Measurements from ENCODE around the gene FCGR3A.
"Not testable (repeated sequence)": the region's sequence is repeated elsewhere in the genome, so short reads cannot be mapped to it uniquely, and the experiment has no call there.

The FCGR3A gene

DNA sequence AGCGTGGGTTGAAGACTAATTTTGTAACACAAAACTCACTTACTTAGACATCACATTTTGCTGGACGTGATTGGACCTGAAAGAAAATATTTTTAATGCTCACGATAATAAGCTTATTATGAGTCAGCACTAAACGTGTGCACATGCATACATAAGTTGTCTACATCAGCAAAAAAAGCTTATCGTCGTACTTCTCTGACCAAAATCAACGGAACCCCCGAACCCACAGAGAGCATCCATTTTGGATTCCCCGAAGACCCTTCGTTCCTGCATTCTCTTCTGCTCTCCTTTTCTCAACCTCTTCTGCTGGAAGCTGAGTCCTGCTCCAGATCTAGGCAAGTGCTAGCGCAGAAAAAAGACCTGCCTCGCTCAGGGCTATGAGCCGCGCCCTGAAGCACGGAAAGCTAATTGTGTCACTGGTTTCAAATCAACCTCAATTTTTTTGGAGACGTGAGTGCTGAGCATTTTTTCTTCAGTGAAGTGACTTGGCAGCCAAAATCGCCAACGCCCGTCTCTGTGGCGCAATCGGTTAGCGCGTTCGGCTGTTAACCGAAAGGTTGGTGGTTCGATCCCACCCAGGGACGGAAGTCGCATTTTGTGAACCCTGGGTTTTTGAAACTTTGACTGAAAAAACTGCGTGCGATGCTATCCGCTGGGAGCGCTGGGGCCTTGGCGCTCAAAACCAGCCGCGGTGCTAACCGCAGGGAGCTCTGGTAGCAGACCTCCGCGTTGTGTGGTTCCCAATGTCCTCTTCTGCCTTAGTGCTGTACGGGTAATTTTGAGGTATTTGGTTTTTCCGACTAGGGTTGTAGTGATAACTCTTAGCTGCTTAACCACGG, 9.7 kb downstream of the FCGR3A start:
- Histone ChIP-seq H3K27ac (ENCODE audit: poor library complexity, severe bottlenecking) (peak overlapping the region; percentile 25), H3K4me3 (ENCODE audit: severe bottlenecking) (peak overlapping the region; percentile 40)
- not testable (repeated sequence) for DNase-seq (ENCODE audit: low spot score); H3K4me1 ChIP-seq (ENCODE audit: insufficient read depth, poor library complexity, severe bottlenecking); H3K36me3 ChIP-seq (ENCODE audit: low read depth); H3K9me3 ChIP-seq (ENCODE audit: severe bottlenecking); H3K27me3 ChIP-seq (ENCODE audit: insufficient read depth, poor library complexity, severe bottlenecking)
- peak; percentile 78 for ATAC-seq (ENCODE audit: low read depth)

DNA sequence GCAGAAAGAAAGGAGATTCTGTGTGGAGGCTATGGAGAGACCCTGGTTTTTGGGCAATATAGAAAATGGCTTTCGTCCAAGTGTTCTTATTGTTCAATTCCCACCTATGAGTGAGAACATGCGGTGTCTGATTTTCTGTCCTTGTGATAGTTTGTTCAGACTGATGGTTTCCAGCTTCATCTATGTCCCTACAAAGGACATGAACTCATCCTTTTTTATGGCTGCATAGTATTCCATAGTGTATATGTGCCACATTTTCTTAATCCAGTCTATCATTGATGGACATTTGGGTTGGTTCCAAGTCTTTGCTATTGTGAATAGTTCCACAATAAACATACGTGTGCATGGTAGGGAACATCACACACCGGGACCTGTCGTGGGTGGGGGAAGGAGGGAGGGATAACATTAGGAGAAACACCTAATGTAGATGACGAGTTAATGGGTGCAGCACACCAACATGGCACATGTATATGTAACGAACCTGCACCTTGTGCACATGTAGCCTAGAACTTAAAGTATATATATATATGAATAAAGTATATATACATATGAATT, 10.6 kb downstream of the FCGR3A start:
- not testable (repeated sequence) for H3K4me3 ChIP-seq (ENCODE audit: severe bottlenecking); DNase-seq (ENCODE audit: low spot score); H3K4me1 ChIP-seq (ENCODE audit: insufficient read depth, poor library complexity, severe bottlenecking); H3K9me3 ChIP-seq (ENCODE audit: severe bottlenecking); H3K27me3 ChIP-seq (ENCODE audit: insufficient read depth, poor library complexity, severe bottlenecking); ATAC-seq (ENCODE audit: low read depth); H3K27ac ChIP-seq (ENCODE audit: poor library complexity, severe bottlenecking); H3K36me3 ChIP-seq (ENCODE audit: low read depth)

DNA sequence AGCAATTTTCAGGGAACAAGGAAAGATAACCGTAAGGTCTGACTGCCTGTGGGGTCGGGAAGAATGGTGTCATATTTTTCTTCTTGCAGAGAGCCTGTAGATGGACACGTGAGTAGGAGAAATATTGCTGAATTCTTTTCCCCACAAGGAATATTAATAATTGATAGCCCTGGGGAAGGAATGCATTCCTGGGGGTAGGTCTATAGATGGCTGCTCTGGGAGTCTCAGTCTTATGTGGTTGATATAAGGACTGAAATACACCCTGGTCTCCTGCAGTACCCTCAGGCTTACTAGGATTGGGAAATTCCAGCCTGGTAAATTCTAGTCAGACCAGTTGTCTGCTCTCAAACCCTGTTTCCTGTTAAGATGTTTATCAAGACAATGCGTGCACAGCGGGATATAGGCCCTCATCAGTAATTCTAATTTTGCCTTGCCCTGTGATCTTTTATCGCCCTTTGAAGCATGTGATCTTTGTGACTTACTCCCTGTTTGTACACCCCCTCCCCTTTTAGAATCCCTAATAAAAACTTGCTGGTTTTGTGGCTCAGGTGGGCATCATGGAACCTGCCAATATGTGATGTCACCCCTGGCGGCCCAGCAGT, 12.4 kb downstream of the FCGR3A start:
- not testable (repeated sequence) for H3K4me3 ChIP-seq (ENCODE audit: severe bottlenecking); ATAC-seq (ENCODE audit: low read depth)

DNA sequence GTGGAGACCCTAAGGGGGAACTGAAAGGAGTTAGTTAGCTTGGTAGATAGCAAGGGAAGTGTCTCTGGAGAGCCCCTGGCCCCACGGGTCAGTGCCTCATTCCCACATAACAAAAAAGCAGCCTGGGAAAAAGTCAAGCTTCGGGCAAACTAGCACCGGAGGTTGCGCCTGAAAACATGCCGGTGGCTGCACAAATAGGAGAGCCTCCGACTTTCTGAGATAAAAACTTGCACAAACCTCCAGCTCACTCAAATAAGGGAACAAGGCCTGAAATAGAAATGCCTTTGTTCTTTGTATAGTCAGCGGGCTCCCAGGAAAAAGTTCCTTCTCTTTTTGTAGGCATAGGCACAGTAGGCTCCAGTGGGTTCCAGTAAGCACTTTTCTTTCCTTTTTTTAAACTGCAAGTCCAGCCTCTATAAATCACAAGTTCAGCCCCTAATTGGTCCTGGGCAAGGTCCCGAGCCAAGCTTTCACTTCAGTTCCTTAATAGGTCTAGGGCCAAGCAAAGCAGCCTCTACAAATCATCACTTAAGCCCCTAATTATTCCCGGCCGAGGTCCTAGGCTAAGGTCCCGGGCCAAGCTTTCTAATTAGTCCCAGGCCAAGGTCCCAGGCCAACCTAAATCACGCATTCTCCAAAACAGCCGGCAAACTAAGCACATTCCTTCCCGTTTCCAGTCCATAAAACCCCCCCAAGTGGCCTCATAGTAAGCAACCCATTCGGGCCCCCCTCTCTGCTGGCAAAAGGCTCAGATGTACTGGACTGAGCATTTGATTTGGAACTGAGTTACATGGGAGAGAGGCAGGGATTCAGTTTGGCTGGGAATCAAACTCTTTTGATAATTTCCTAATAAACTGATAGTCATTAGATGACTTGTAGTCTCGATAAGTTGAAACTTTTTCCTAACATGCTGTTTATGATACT, 16.7 kb downstream of the FCGR3A start:
- H3K36me3 ChIP-seq (ENCODE audit: low read depth); DNase-seq (ENCODE audit: low spot score); H3K9me3 ChIP-seq (ENCODE audit: severe bottlenecking); H3K27ac ChIP-seq (ENCODE audit: poor library complexity, severe bottlenecking); H3K27me3 ChIP-seq (ENCODE audit: insufficient read depth, poor library complexity, severe bottlenecking); ATAC-seq (ENCODE audit: low read depth); H3K4me1 ChIP-seq (ENCODE audit: insufficient read depth, poor library complexity, severe bottlenecking); H3K4me3 ChIP-seq (ENCODE audit: severe bottlenecking): not testable (repeated sequence)

More for the DNA sequence above, 12.4 kb downstream of the FCGR3A start:
- not testable (repeated sequence) for DNase-seq (ENCODE audit: low spot score); H3K36me3 ChIP-seq (ENCODE audit: low read depth); H3K9me3 ChIP-seq (ENCODE audit: severe bottlenecking); H3K27ac ChIP-seq (ENCODE audit: poor library complexity, severe bottlenecking); H3K4me1 ChIP-seq (ENCODE audit: insufficient read depth, poor library complexity, severe bottlenecking); H3K27me3 ChIP-seq (ENCODE audit: insufficient read depth, poor library complexity, severe bottlenecking)

DNA sequence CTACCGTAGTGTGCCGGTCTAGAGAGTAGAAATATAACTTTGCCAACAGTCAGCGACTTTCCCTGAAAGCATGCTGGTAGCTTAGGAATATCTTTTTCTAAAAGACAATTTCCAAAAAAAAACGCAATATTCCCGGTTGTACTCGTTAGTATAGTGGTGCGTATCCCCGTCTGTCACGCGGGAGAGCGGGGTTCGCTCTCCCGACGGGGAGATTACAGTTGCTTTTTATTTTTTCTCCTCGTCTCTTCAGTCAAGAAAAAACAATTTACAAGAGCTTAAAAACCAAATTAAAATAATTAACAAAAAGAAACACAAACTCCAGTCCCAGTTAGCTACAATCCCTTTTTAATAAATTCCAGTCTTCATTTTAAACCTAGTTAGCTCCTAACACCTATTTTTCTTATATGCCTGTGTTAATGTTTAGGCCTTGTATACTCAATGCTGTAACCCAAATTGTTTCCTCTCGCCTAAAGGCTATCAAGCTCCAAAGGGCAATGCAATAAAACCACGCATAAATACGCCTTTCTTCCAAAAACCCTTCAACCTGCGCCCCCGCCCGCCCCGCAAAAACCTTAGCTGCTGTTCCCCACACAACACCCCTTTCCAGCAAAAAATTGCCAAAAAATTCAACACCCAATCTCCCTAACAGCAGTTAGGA, 17.5 kb downstream of the FCGR3A start:
- peaks cover 4% of the 10 kb centered on the region for H3K4me1 ChIP-seq (ENCODE audit: insufficient read depth, poor library complexity, severe bottlenecking)
- H3K36me3 ChIP-seq (ENCODE audit: low read depth) = no peaks in the 10 kb centered on the region
- H3K27ac ChIP-seq (ENCODE audit: poor library complexity, severe bottlenecking) = no peak overlapping the region
- no peaks in the 10 kb centered on the region for H3K9me3 ChIP-seq (ENCODE audit: severe bottlenecking)
- DNase-seq (ENCODE audit: low spot score) (no peak), ATAC-seq (ENCODE audit: low read depth) (no peak)
- no peaks in the 10 kb centered on the region for H3K27me3 ChIP-seq (ENCODE audit: insufficient read depth, poor library complexity, severe bottlenecking)
- TF ChIP-seq CTCF (IDR thresholded peaks at IDR 0.05; ENCODE audit: poor library complexity, severe bottlenecking) = no peak
- H3K4me3 ChIP-seq (ENCODE audit: severe bottlenecking) = no peak overlapping the region

GRCh38 chr1:161530671-161531641, 18.7 kb downstream of the FCGR3A start:
- H3K9me3 ChIP-seq (ENCODE audit: severe bottlenecking); H3K4me1 ChIP-seq (ENCODE audit: insufficient read depth, poor library complexity, severe bottlenecking); H3K36me3 ChIP-seq (ENCODE audit: low read depth); H3K27me3 ChIP-seq (ENCODE audit: insufficient read depth, poor library complexity, severe bottlenecking): not testable (repeated sequence)
- peak; percentile 78 for DNase-seq (ENCODE audit: low spot score)
- Histone ChIP-seq H3K4me3 (ENCODE audit: severe bottlenecking) (peak overlapping the region; percentile 49), H3K27ac (ENCODE audit: poor library complexity, severe bottlenecking) (peak overlapping the region; percentile 51)
- peak; percentile 84 for ATAC-seq (ENCODE audit: low read depth)

- peak; percentile 53 for ATAC-seq (ENCODE audit: low read depth)
- not testable (repeated sequence) for H3K27me3 ChIP-seq (ENCODE audit: insufficient read depth, poor library complexity, severe bottlenecking); H3K9me3 ChIP-seq (ENCODE audit: severe bottlenecking); H3K36me3 ChIP-seq (ENCODE audit: low read depth); H3K4me1 ChIP-seq (ENCODE audit: insufficient read depth, poor library complexity, severe bottlenecking); DNase-seq (ENCODE audit: low spot score)
- H3K27ac ChIP-seq (ENCODE audit: poor library complexity, severe bottlenecking) = peak overlapping the region; percentile 51
- H3K4me3 ChIP-seq (ENCODE audit: severe bottlenecking) = peak overlapping the region; percentile 49
Observed at GRCh38 chr1:161530158-161530557, 19.5 kb downstream of the FCGR3A start.

DNA sequence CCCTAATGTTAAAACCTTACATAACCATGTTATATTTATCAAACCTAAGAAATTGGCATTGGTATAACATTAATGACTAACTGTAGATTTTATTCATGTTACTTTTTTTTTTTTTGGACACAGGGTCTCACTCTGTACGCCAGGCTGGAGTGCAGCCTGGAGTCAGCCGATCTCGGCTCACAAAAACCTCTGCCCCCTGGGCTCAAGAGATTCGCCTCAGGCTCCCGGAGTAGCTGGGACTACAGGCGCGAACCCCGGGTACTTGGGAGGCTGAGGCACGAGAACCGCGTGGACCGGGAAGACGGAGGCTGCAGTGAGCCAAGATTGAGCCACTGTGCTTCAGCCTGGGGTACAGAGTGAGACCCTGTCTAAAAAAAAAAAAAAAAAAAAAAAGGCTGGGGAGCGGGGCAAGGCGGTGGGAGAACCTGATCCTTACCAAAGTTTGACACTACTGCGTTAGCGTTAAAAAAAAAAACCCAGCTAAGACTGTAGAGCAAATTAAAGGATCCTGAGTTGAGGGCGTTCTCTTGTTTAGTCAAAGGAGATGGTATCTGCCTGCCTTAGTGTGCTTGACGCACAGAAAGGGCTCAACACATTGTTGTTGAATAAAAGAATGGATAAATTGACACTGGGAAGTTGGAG, 20.0 kb downstream of the FCGR3A start:
- not testable (repeated sequence) for H3K27ac ChIP-seq (ENCODE audit: poor library complexity, severe bottlenecking); DNase-seq (ENCODE audit: low spot score); H3K9me3 ChIP-seq (ENCODE audit: severe bottlenecking); H3K36me3 ChIP-seq (ENCODE audit: low read depth); H3K27me3 ChIP-seq (ENCODE audit: insufficient read depth, poor library complexity, severe bottlenecking); H3K4me1 ChIP-seq (ENCODE audit: insufficient read depth, poor library complexity, severe bottlenecking)
- peak; percentile 1; the same call in 1 of the 3 replicates for ATAC-seq (ENCODE audit: low read depth)
- H3K4me3 ChIP-seq (ENCODE audit: severe bottlenecking) = peak overlapping the region; percentile 49
